ENCODE data around the gene TREML2.
A peak's percentile ranks its signal among the peaks of the same experiment; 100 is the strongest.

TREML2 gene

DNA sequence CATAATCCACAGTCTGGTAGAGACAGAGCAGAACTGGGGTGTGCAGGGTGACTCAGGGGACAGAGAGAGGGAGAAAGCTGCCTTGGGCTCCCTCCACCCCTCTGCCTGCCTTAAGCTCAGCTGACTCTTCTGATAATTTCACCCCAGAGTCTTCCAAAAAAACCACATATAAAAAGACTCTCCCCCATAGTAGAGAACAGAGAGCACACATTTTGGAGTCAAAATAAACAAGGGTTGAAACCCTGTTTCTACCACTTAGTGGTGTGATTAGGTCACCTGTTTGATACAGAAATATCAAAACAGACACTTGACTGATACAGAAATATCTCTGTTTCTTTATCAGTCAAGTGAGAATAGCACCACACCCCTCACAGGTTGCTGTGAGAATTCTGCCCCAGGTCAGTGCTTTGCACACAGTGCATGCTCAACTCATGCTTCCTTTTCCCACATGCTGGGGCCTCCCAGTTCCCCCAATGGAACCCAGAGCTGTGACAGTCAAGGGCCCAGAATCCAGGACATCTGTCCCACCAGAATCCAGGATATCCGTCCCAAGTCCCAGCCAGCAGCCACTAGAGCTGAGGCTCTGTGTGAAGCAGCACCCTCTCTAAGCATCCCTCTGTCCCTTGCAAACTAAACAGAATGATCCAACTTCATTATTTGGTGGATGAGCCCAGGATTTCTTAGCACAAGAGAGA lies 1.2 kb downstream of the TREML2 start:
- peak overlapping the region; percentile 59 for H3K9ac ChIP-seq (ENCODE audit: low read depth, low read length)
- ATAC-seq (ENCODE audit: insufficient read depth, low read depth) (peak; percentile 28), DNase-seq (peak; percentile 53)
- H3K4me2 ChIP-seq (ENCODE audit: insufficient read depth, low read length): peak overlapping the region; percentile 61
- H3K27ac ChIP-seq (ENCODE audit: low read length): peak overlapping the region; percentile 92
- peak overlapping the region in 1 of 2 experiments; percentile 5; a peak in 1 of 4 replicates for H3K4me3 ChIP-seq (ENCODE audit: low read depth in 1 of 2, low read length in 2 of 2)
- no peaks in the 10 kb centered on the region for H3K27me3 ChIP-seq (ENCODE audit: insufficient read depth, low read length, poor library complexity)
- TF ChIP-seq EZH2 (IDR thresholded peaks at IDR 0.05; ENCODE audit: borderline replicate concordance, low read depth, low read length, severe bottlenecking): no peak
- TF ChIP-seq, protein P1, sequence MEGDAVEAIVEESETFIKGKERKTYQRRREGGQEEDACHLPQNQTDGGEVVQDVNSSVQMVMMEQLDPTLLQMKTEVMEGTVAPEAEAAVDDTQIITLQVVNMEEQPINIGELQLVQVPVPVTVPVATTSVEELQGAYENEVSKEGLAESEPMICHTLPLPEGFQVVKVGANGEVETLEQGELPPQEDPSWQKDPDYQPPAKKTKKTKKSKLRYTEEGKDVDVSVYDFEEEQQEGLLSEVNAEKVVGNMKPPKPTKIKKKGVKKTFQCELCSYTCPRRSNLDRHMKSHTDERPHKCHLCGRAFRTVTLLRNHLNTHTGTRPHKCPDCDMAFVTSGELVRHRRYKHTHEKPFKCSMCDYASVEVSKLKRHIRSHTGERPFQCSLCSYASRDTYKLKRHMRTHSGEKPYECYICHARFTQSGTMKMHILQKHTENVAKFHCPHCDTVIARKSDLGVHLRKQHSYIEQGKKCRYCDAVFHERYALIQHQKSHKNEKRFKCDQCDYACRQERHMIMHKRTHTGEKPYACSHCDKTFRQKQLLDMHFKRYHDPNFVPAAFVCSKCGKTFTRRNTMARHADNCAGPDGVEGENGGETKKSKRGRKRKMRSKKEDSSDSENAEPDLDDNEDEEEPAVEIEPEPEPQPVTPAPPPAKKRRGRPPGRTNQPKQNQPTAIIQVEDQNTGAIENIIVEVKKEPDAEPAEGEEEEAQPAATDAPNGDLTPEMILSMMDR (IDR thresholded peaks at IDR 0.05; ENCODE audit: borderline replicate concordance, extremely low read depth, low read length, poor library complexity, severe bottlenecking): no peak
- H3K36me3 ChIP-seq (ENCODE audit: insufficient read depth, low read length): no peaks in the 10 kb centered on the region
- H2AFZ ChIP-seq (ENCODE audit: low read depth, low read length): no peak overlapping the region
- no peaks in the 10 kb centered on the region for H3K79me2 ChIP-seq (ENCODE audit: insufficient read depth, low read length)
- H3K9me3 ChIP-seq (ENCODE audit: insufficient read depth, low read length, severe bottlenecking): no peaks in the 10 kb centered on the region
- no peaks in the 10 kb centered on the region for H4K20me1 ChIP-seq (ENCODE audit: insufficient read depth, low read length)
- H3K4me1 ChIP-seq (ENCODE audit: insufficient read depth, low read length): peaks cover 58% of the 10 kb centered on the region

- ATAC-seq (ENCODE audit: insufficient read depth, low read depth): no peak
- Histone ChIP-seq H3K36me3 (ENCODE audit: insufficient read depth, low read length) (peaks cover 4% of the 10 kb centered on the region; the same call in 1 of the 2 replicates), H4K20me1 (ENCODE audit: insufficient read depth, low read length) (no peaks in the 10 kb centered on the region), H3K9ac (ENCODE audit: low read depth, low read length) (no peak overlapping the region), H3K4me1 (ENCODE audit: insufficient read depth, low read length) (peaks cover 39% of the 10 kb centered on the region), H3K9me3 (ENCODE audit: insufficient read depth, low read length, severe bottlenecking) (no peaks in the 10 kb centered on the region), H3K4me2 (ENCODE audit: insufficient read depth, low read length) (no peak overlapping the region), H3K27me3 (ENCODE audit: insufficient read depth, low read length, poor library complexity) (no peaks in the 10 kb centered on the region), H3K27ac (ENCODE audit: low read length) (no peak overlapping the region), H2AFZ (ENCODE audit: low read depth, low read length) (no peak overlapping the region), H3K79me2 (ENCODE audit: insufficient read depth, low read length) (no peaks in the 10 kb centered on the region), H3K4me3 (ENCODE audit: low read depth in 1 of 2, low read length in 2 of 2) (no peak overlapping the region)
- no peak for DNase-seq
- TF ChIP-seq EZH2 (IDR thresholded peaks at IDR 0.05; ENCODE audit: borderline replicate concordance, low read depth, low read length, severe bottlenecking): no peak
- TF ChIP-seq, protein P1 (IDR thresholded peaks at IDR 0.05; ENCODE audit: borderline replicate concordance, extremely low read depth, low read length, poor library complexity, severe bottlenecking): no peak
Observed at GRCh38 chr6:41197234-41197633, 3.7 kb downstream of the TREML2 start.

GRCh38 chr6:41194386-41194785 lies 6.6 kb downstream of the TREML2 start:
- DNase-seq (no peak), ATAC-seq (ENCODE audit: insufficient read depth, low read depth) (no peak)
- H4K20me1 ChIP-seq (ENCODE audit: insufficient read depth, low read length): no peaks in the 10 kb centered on the region
- no peaks in the 10 kb centered on the region for H3K79me2 ChIP-seq (ENCODE audit: insufficient read depth, low read length)
- no peak overlapping the region for H3K4me2 ChIP-seq (ENCODE audit: insufficient read depth, low read length)
- H3K27me3 ChIP-seq (ENCODE audit: insufficient read depth, low read length, poor library complexity): no peaks in the 10 kb centered on the region
- peaks cover 7% of the 10 kb centered on the region; the same call in 1 of the 2 replicates for H3K36me3 ChIP-seq (ENCODE audit: insufficient read depth, low read length)
- H3K4me3 ChIP-seq (ENCODE audit: low read depth in 1 of 2, low read length in 2 of 2): no peak overlapping the region
- H3K9me3 ChIP-seq (ENCODE audit: insufficient read depth, low read length, severe bottlenecking): peaks cover 11% of the 10 kb centered on the region
- H2AFZ ChIP-seq (ENCODE audit: low read depth, low read length): no peak overlapping the region
- H3K27ac ChIP-seq (ENCODE audit: low read length): peak overlapping the region; percentile 39
- H3K9ac ChIP-seq (ENCODE audit: low read depth, low read length): no peak overlapping the region
- H3K4me1 ChIP-seq (ENCODE audit: insufficient read depth, low read length): peaks cover 11% of the 10 kb centered on the region
- TF ChIP-seq, protein P1 (IDR thresholded peaks at IDR 0.05; ENCODE audit: borderline replicate concordance, extremely low read depth, low read length, poor library complexity, severe bottlenecking): no peak
- no peak for TF ChIP-seq EZH2 (IDR thresholded peaks at IDR 0.05; ENCODE audit: borderline replicate concordance, low read depth, low read length, severe bottlenecking)

Data from DND-41 (cell line).